GM20431 (cell line): ENCODE results near the gene NUP43.
"Not testable (repeated sequence)": the region's sequence is repeated elsewhere in the genome, so short reads cannot be mapped to it uniquely, and the experiment has no call there.

Experiments used
- in situ Hi-C: fragments of 300-500 bp; cut with MseI, MboI; formaldehyde crosslinking; loops from one replicate; pipeline ENCODE4 v1.15.0; 2020; ENCODE audit warnings: low sequenced_read_pairs; ENCODE audit not compliant: unreplicated experiment

NUP43 gene, protein sequence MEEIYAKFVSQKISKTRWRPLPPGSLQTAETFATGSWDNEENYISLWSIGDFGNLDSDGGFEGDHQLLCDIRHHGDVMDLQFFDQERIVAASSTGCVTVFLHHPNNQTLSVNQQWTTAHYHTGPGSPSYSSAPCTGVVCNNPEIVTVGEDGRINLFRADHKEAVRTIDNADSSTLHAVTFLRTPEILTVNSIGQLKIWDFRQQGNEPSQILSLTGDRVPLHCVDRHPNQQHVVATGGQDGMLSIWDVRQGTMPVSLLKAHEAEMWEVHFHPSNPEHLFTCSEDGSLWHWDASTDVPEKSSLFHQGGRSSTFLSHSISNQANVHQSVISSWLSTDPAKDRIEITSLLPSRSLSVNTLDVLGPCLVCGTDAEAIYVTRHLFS

DNA sequence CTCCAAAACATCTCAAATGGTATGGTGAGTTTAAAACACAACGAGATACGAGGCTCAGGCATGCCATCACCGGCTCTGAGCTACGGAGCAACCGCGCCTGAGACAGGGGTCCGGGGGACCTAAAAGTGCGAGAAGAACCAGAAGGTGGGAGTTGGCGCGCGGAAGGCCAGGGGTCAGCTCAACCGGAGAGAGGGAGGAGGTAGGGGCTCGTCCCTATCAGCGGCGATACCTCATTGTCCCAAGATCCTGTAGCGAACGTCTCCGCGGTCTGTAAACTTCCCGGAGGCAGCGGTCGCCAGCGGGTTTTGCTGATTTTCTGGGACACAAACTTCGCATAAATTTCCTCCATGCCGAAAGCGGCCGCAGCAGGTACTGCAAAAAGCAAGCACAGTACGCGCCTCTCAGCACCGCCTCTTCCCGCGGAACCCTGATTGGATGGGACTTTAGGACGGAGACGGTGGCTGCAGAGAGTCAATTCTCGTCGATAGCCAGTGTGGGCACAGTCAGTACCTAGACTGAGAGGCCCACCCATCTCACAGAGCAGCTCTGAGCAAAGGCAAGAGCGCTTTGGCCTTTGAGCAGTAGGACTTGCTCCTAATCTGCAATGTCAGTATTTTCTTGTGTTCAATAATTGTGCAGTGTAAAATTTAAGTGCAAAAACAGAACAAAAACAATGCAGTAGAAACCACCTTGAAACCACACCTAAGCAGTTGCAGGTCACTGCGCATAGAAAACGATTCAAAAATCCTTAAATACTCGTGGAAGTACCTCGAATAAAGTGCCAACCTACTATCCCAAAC, at the start of gene NUP43:
TSS of gene NUP43 (minus strand) at position 383 of the 800 bp plus-strand sequence. CDS start at position 349, 34 bp downstream.
- in situ Hi-C loops: no loop called here

DNA sequence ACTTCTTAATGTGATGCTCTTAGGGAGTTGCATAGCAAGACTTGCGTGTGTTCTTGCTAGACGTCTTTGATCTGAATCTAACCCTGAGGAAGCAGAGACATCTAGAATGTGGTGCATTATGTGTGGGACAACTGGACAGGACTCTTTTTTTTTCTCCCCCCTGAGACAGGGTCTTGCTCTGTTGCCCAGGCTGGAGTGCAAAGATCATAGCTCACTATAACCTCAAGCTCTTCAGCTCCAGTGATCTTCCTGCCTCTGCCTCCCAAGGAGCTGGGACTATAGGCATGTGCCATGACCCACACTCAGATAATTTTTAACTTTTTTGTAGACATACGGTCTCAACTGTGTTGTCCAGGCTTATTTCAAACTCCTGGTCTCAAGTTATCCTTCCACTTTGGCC, 37.2 kb upstream of the NUP43 start:
- in situ Hi-C loops: no loop called here

DNA sequence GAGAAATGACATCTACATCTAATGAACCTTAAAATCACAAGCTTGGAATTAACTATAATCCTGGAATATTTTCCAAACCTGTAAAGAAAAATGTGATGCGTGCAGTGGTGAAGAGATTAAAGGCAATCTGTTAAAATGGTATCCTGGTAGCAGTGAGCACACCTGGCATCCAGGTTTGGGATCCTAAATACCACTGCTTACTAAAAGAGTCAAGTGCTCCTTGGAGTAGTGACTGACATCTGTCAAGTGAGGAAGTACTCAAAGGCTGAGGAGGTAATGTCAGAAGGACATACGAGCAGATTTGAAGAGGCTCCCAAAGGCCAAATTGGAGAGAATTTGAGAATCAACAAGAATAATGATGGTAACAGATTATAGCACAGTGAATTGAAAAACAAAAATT, 36.0 kb upstream of the NUP43 start:
- in situ Hi-C loops: no loop called here

DNA sequence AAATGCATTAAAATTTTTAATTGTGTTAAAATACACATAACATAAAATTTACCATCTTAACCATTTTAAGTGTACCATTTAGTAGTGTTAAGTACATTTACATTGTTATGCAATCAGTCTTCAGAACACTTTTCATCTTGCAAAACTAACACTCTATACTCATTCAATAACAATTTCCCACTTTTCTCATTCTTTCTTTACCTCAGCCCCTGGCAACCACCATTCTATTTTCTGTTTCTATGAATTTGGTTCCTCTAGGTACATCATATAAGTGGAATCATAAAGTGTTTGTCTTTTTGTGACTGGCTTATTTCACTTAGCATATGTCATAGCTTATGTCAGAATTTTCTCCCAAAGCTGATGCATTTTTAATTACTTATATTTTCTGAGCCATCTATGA, 35.4 kb upstream of the NUP43 start:
- in situ Hi-C loops: no loop called here

DNA sequence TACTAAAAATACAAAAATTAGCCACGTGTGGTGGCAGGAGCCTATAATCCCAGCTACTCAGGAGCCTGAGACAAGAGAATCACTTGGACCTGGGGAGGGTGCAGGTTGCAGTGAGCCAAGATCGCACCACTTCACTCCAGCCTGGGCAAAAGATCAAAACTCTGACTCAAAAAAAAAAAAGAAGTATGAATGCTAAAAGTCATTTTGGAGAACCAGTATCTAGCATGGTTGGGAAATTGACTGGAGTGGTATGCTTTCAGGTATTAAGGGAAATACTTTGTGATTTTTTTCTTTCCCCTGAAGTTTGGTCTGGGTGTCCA, 33.3 kb upstream of the NUP43 start:
- in situ Hi-C loops: no loop called here

DNA sequence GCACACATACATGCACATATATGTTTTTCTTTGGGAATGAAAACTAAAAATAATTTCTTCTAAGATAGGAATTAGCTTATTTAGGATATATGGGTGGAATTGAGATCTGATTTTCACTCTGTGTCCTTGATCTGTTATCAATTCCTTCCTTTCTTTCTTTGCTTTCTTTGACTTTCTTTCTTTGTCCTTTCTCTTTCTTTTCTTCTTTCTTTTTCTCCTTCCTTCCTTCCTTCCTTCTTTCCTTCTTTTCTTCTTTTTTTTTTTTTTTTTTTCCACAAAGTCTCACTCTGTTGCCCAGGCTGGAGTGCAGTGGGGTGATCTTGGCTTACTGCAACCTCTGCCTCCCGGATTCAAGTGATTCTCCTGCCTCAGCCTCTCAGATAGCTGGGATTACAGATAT, 31.3 kb upstream of the NUP43 start:
- in situ Hi-C loops: no loop called here

DNA sequence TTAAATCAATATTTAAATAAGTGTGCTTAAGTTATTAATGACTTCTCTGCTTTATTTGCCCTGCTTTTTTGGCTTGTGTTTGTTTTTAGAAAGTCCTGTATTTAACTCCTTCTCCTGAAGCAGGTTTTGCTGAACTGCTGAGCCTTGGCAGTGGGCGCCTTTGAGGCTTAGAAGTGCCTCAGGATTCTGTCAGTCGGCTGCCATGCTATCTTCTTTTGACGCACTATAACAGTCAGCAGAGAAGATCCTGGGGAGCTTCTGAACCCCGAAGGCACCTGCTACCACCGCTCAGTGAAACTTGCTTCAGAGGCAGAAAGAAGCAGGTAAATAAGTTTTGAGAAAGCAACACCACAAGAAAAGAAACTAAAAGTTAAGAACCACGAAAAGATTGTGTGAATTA, 25.6 kb upstream of the NUP43 start:
- in situ Hi-C loops: no loop called here

DNA sequence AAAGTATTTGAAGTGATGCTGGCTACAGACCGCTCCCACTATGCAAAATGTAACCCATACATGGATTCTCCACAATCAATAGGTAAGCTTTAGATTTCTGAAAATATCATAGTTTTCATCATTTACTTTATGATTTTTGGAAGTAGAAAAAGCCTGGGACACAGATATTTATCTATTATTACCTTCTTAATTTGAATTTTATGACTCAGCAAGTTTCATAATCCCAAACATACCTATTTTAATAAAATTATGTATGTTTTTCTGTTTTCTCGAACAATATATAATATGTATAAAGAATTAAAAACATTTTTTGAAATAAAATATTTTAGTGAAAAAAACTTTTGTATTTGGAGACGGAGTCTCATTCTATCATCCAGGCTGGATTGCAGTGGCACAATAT, 24.9 kb upstream of the NUP43 start:
- in situ Hi-C loops: no loop called here

DNA sequence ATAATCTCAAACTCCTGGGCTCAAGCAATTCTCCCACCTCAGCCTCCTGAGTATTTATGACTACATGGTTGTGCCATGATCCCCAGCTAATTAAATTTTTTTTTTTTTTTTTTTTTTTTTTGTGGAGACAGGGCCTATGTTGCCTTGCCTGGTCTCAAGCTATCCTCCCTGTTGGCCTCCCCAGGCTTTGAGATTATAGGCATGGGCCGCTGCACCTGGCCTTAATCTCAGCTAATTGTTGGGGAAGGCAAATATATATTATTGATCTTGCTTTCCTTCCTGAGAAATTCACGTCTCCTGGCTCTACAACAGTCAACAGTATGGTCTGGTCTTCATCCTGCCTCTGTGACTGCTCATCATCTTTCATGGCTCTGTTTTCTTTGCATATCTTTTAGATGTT, 23.3 kb upstream of the NUP43 start:
- in situ Hi-C loops: no loop called here

DNA sequence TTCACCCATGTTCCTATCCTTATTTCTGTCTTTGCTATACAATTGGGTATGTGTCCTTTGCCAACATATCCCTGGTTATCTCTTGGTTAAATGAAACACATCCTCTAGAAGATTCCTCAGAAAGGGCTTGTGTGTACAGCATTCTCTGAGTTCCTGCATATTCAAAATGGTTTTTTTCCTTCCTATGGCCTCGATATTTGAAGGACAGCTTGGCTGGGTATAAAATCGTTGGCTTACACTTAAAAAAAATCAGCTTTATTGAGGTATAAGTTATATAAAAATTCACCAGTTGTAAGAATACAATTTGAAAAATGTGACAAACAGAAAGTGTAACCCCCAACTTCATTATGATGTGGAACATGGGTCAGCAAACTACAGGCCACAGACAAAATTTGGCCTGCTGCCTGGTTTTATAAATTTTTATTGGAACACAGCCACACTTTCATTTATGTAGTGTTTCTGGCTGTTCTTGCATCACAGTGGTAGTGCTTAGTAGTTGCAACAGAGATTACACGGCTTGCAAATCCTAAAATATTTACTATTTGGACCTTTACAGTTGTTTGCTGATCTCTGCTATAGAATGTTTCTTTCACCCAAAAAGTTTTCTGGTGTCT, 19.9 kb upstream of the NUP43 start:
- in situ Hi-C loops: no loop called here

DNA sequence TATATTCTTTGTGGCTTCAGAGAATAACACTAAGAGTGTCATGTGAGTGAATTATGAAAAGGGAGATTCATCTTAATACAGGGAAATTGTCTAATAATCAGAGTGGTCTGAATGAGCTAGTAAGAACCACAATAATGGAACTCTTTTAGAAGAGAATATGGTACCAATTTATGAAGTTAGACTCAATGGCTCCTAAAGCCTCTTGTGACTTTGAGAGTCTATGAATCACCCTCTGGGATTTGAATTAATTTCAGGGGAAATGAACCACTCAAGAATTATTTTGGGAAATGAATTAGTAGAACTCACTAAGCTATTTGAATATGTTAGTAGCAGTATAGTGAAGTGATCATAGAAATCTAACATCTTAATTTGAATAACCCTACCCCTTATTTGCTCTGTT, 17.5 kb upstream of the NUP43 start:
- in situ Hi-C loops: no loop called here

DNA sequence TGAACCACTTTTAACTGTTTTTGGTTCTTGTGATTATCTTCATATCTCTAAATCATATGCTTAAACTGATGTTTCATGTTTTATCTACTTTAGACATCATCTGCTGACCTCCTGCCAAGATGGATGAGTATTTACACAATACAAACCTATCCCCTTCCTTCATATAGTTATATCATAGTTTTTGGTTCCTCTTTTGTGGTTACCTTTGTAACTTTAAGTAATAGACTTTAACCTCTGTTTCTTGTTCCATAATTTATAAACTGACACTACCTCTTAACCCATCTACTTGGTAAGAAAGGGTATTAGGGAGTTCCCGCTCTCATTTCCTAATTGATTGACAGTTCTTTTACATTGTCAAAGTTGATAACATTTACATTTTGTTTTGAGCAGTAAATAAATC, 15.1 kb upstream of the NUP43 start:
- in situ Hi-C loops: no loop called here

DNA sequence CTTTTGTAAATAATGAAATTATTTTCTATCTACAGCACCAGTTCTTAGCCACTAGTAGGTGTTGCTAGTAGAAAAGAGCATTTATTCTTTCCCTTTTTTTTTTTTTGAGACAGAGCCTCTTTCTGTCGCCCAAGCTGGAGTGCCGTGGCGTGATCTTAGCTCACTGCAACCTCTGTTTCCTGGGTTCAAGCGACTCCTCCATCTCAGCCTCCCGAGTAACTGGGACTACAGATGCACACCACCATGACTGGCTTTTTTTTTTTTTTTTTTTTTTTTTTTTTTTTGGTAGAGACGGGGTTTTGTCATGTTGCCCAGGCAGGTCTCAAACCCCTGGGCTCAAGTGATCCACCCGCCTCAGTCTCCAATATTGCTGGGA, 9.9 kb upstream of the NUP43 start:
- in situ Hi-C loops: no loop called here

DNA sequence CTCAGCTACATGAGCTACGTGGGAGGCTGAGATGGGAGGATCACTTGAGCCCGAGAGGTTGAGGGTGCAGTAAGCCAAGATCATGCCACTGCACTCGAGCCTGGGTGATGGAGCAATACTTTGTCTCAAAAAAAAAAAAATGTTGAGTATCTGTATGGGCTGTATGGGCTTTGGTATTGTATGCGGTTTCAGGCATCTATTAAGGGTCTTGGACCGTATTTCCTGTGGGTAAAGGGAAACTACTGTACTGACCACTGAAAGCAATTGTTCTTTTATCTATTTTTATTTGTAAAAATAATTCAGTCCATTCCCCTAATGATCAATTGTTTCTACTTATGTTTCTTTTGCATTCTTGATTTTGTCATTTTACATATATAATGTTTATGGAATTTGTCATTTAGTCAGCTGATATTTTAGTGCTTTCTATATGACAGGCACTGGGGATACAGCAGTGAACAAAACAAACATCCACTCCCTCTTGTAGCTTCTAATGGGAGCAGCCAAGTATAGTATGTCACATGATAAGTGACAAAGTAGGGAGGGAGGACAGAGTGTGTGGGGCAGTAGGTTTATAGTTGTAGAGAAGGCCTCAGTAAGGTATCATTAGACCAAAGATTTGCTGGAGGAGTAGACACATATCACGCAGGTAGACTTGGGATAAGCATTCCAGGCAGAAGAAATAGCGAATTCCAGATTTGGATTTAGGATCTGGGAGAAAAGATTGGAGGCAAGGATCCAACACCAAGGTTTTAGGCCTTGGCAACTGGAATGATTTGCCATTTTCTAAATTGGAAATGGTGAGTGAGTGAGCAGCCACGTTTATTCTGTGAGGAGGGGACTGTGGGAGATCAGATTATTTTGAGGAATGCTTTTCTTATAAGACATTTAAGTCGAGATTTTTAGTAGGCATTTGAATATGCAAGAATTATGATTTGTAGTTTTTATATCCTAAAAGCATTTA, 9.3 kb upstream of the NUP43 start:
- in situ Hi-C loops: no loop called here

DNA sequence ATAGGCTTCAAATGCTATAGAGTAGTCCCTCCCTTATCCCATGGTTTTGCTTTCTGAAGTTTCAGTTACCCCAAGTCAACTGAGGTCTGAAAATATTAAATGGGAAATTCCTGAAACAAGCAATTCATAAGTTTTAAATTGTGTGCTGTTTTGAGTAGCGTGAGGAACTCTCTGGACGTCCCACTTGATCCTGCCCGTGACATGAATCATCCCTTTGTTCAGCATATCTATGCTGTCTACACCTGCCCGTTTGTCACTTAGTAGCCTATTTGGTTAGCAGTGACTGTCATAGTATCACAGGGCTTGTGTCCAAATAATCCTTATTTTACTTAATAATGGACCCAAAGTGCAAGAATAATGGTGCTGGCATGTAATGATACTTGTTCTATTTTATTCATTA, 8.2 kb upstream of the NUP43 start:
- in situ Hi-C loops: no loop called here

DNA sequence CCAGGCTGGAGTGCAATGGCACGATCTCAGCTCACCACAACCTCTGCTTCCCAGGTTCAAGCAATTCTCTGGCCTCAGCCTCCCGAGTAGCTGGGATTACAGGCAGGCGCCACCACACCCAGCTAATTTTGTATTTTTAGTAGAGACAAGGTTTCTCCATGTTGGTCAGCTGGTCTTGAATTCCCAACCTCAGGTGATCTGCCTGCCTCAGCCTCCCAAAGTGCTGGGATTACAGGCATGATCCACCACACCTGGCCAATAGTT, 7.0 kb upstream of the NUP43 start:
- in situ Hi-C loops: not testable (repeated sequence)

DNA sequence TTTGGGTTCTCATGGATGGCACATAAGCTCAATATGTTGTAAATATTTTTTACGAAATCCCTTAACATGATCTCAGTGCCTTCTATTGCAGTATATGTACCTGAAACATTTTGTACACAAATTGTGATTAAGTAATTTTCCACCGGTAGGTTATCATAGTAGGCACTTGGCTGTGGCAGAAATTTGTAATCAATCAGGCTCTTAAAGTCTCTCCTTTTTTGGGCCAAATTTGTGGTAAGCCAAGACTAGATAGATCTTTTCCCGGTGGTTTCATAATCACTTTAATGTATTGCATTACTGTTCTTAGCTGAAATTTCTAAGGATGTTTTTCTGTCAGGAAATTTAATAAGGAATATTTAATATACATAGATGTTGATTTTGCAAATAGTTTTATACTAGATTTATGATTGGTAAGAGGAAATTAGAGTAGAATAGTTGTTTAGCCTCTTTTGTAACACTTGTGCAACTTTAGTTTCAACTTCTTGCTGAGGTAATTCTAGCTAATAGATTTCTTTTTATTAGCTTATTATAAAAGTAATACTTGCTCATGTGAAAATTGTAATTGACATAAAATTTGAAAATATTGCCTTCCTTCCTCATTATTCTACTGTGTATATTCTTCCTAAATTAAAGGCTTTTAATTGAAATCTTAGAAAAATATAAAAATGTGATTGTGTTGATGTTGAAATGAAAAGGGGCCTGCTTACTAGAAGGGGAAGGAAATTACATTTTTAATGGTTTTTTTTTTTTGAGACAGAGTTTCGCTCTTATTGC, 6.5 kb upstream of the NUP43 start:
- in situ Hi-C loops: no loop called here

DNA sequence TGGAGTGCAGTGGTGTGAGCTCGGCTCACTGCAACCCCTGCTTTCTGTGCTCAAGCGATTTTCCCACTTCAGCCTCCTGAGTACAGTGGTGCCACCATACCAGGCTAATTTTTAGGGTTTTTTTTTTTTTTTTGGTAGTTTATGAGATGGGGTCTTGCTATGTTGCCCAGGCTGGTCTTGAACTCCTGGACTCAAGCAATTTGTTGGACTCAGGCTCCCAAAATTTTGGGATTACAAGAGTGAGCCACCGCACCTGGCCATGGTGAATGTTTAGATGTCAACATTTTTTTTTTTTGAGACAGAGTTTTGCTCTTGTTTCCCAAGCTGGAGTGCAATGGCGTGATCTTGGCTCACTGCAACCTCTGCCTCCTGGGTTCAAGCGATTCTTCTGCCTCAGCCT, 5.6 kb upstream of the NUP43 start:
- in situ Hi-C loops: not testable (repeated sequence)

DNA sequence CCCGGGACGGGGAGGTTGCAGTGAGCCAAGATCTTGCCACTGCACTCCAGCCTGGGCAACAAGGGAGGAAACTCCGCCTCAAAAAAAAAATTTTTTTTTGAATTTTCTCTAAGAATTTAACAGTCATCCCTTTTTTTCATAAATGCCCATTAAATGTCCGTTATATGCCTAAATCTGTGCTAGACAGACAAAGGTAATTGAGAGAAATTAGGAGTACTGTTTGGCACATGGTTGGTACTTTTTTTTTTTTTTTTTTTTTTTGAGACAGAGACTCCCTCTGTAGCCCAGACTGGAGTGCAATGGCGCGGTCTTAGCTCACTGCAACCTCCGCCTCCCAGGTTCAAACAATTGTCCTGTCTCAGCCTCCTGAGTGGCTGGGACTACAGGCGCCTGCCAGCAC, 4.9 kb upstream of the NUP43 start:
- in situ Hi-C loops: no loop called here

DNA sequence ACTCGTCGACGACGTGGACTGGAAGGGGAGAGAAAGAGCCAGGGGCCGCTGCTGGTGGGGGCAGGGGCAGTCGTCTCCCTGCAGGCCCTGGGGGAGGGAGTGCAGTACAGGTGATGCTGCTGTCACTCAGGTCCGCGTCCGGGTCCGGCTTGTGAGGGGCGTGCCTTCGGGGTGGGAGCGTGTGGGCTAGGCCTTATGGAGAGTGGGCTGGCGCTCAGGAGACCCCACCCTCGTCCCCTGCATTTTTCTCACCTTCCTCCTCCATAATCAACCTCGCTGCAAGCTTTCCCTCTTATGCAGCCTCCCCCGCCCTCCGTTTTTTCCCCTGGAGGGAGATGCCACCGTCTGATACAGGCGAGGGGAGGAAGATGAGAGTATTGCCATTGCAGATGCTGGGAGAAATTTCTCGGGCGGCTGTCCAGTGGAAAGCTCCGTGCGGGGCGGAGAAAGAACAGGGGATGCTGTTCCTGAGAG, 3.8 kb upstream of the NUP43 start:
- in situ Hi-C loops: no loop called here
